Right lobe of liver (tissue), 6 donors: Measurements from ENCODE around the gene UXS1. TPM values are rescaled to one million over a fixed set of nuclear protein-coding genes. Genes with fewer than 3 reads are reported as not detected.
A peak's percentile ranks its signal among the peaks of the same experiment; 100 is the strongest.

ENCODE experiments used
- ATAC-seq, 4 donors: fragments of 200-7000 bp; cut with Tn5 transposase; one replicate each; pipeline ENCODE4 v1.9.1; 2020; ENCODE audit warnings: mild to moderate bottlenecking in 4 of 4, moderate library complexity in 4 of 4
- DNase-seq, 3 donors: peaks; one replicate each; pipeline ENCODE4 v3.0.0-alpha.2; 2020
- H3K27ac ChIP-seq, 3 donors: fragments of 200-600 bp; one replicate each; pipeline ENCODE4 v1.8.0; 2022
- H3K27me3 ChIP-seq, 2 donors: fragments of 200-600 bp; one replicate each; pipeline ENCODE4 v1.8.0; 2022
- H3K36me3 ChIP-seq, 4 donors: fragments of 200-600 bp; sonication (generic) in 1 of 4; one replicate each; pipeline versions ENCODE4 v1.5.1 to v1.8.0; 2017 to 2022; ENCODE audit warnings: control low read depth in 1 of 4
- H3K4me1 ChIP-seq, 4 donors: fragments of 200-600 bp; sonication (generic) in 1 of 4; one replicate each; pipeline versions ENCODE4 v1.5.1 to v1.8.0; 2017 to 2022; ENCODE audit warnings: control low read depth in 1 of 4
- H3K4me3 ChIP-seq, 3 donors: fragments of 200-600 bp; one replicate each; pipeline ENCODE4 v1.8.0; 2022
- H3K9me3 ChIP-seq, 4 donors: fragments of 200-600 bp; sonication (generic) in 1 of 4; one replicate each; pipeline versions ENCODE4 v1.5.1 to v1.8.0; 2017 to 2022; ENCODE audit warnings: control low read depth in 1 of 4
- CTCF ChIP-seq, 4 donors: fragments of 200-600 bp in 3 of 4; fragments of 450-650 bp in 1 of 4; IDR thresholded peaks; one replicate each; pipeline versions ENCODE4 v1.5.1 to v1.8.0; 2016 to 2022; ENCODE audit warnings: antibody characterized with exemption in 4 of 4, mild to moderate bottlenecking in 2 of 4
- POLR2A ChIP-seq: fragments of 450-650 bp; IDR thresholded peaks from one replicate; pipeline ENCODE4 v1.6.1; 2017; ENCODE audit warnings: antibody characterized with exemption, mild to moderate bottlenecking
- WGBS: methylation state at CpG from one replicate; pipeline ENCODE4 v1.1.6; 2018; ENCODE audit warnings: low coverage, low lambda C conversion rate; ENCODE audit not compliant: insufficient coverage; ENCODE audit errors: missing lambda C conversion rate; 5-methylcytosine and 5-hydroxymethylcytosine counted together
- intact Hi-C, 2 donors: fragments of 100-400 bp; cut with DNase I; formaldehyde crosslinking; loops; one replicate each; pipeline versions ENCODE4 v1.11.2 to v1.14.1; 2022
- total RNA-seq, 6 experiments: library from RNA; depleted of rRNA in 2 of 6; stranded (reverse); fragments of >200 nt in 2 of 6; fragmentation: NEBNext Ultra II Directional in 3 of 6; extraction: Animal tissue kit (Norgen Biotek cat#: 25700) in 3 of 6; gene quantifications; one replicate each; pipeline versions ENCODE4 v1.1.0 to v1.2.4, GENCODE V29; 2016 to 2023
- donor health status: DM: no; HTN: yes; CAD: no.
- donor health status: DM: no; HTN: no; CAD: no.
- donor health status: DM: no; HTN: no; CAD: no.
- donor health status: DM: no; HTN: yes; CAD: no.
- donor health status: DM: no; HTN: yes; CAD: no.

The UXS1 gene
- total RNA-seq, 6 experiments from 2014 or later: 8.2 to 56.2 (median 14.0) TPM

DNA sequence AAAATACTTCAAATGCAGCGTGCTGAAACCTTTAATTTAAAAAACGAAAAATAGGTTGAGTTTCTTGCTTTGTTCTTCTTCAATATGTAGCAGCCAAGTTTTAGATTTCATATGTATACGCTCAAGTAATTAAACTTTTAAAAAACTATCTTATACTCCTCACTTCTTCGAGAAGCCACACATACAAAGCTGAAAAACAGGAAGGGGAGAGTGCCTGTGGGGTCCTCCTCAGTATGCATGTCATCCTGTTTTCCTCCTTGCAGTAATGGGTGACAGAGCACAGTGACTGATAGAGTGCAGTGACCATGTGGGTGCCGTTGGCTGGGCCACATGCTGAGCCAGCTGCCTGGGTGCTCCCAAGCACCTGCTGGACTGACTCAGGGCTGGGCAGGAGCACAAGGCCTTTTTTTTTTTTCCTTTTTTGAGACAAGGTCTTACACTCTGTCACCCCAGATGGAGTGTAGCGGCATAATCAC, 33.3 kb downstream of the UXS1 start:
- no peaks in the 10 kb centered on the region for H3K27me3 ChIP-seq
- H3K4me3 ChIP-seq: no peak overlapping the region
- no peaks in the 10 kb centered on the region for H3K9me3 ChIP-seq
- WGBS: 59% methylated on average over 5 of the region's 6 CpGs
- intact Hi-C loops: no loop called here
- ATAC-seq: peak in 2 of 4 donors; percentile 33 to 43
- no peak for DNase-seq
- TF ChIP-seq POLR2A: no peak
- no peak for TF ChIP-seq CTCF (IDR thresholded peaks at IDR 0.05)
- no peak overlapping the region for H3K27ac ChIP-seq
- H3K4me1 ChIP-seq: no peaks in the 10 kb centered on the region
- H3K36me3 ChIP-seq: peaks cover 0 to 3% (median 0%) of the 10 kb centered on the region in 4 donors

- Histone ChIP-seq H3K27me3 (no peaks in the 10 kb centered on the region), H3K4me1 (no peaks in the 10 kb centered on the region), H3K36me3 (peaks cover 0 to 3% (median 0%) of the 10 kb centered on the region in 4 donors), H3K27ac (no peak overlapping the region), H3K4me3 (no peak overlapping the region), H3K9me3 (no peaks in the 10 kb centered on the region)
- WGBS: 70% methylated on average over 21 of the region's 31 CpGs
- no peak for DNase-seq
- peak in 2 of 4 donors; percentile 20 to 23 for ATAC-seq
- intact Hi-C loops: no loop called here
- TF ChIP-seq POLR2A (no peak), CTCF (IDR thresholded peaks at IDR 0.05) (no peak)
Measured at GRCh38 chr2:106159866-106160785, 34.0 kb downstream of the UXS1 start.

- DNase-seq (no peak), ATAC-seq (no peak)
- no peak overlapping the region for H3K27ac ChIP-seq
- H3K4me3 ChIP-seq: no peak overlapping the region
- H3K9me3 ChIP-seq: no peaks in the 10 kb centered on the region
- H3K36me3 ChIP-seq: peaks cover 0 to 4% (median 2%) of the 10 kb centered on the region in 4 donors
- no peaks in the 10 kb centered on the region for H3K27me3 ChIP-seq
- no peak for TF ChIP-seq CTCF (IDR thresholded peaks at IDR 0.05)
- TF ChIP-seq POLR2A: no peak
- H3K4me1 ChIP-seq: no peaks in the 10 kb centered on the region
- intact Hi-C loops: no loop called here
- 81% methylated on average over 9 of the region's 10 CpGs for WGBS
Measured at GRCh38 chr2:106158871-106159270, 35.2 kb downstream of the UXS1 start.

DNA sequence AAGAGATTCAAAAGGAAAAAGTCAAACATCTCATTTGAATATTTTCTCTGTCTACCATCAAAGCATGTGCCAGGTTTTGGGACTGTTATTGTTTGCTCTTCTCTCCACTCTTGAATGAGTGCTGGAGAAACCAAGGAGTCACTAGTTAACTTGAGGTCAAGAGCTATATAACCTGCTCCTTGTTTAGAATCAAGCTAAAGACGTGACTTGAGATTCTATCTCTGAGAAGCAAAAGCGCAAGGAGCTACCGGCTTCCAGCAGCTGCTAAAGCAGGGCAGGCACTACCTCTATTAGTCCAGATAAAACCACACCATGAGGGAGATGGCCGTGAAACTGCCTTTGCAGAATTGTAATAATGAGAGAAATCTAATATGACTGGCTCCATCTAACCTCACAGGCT, 36.0 kb downstream of the UXS1 start:
- ATAC-seq: no peak
- Histone ChIP-seq H3K27me3 (no peaks in the 10 kb centered on the region), H3K9me3 (no peaks in the 10 kb centered on the region), H3K27ac (no peak overlapping the region), H3K36me3 (peaks cover 0 to 4% (median 2%) of the 10 kb centered on the region in 4 donors), H3K4me3 (no peak overlapping the region), H3K4me1 (no peaks in the 10 kb centered on the region)
- intact Hi-C loops: no loop called here
- WGBS: 85% methylated on average over 4 of the region's 4 CpGs
- TF ChIP-seq CTCF (IDR thresholded peaks at IDR 0.05): no peak
- TF ChIP-seq POLR2A: no peak
- DNase-seq: no peak
